Pancreas (tissue), 10 donors: ENCODE results near the gene SELENON. TPM values are rescaled to one million over a fixed set of nuclear protein-coding genes. Genes with fewer than 3 reads are reported as not detected.

Source experiments
- ATAC-seq, 4 donors: fragments of 200-7000 bp; cut with Tn5 transposase; one replicate each; pipeline versions ENCODE4 v1.8.0 to v1.9.1; 2020; ENCODE audit warnings: mild to moderate bottlenecking in 4 of 4, moderate library complexity in 4 of 4
- DNase-seq, 6 donors: peaks; one replicate each; pipeline ENCODE4 v3.0.0-alpha.2; 2020
- FAIRE-seq: peaks from 2 replicates; lab custom pipeline; 2012; peaks lifted over from hg19 to GRCh38; lab: Jason Lieb, UNC
- H3K27ac ChIP-seq, 4 donors: fragments of 200-600 bp; sonication (generic); 1 replicate in 3 of 4; 2 replicates in 1 of 4; pipeline versions ENCODE4 v1.5.0 to v1.8.0; 2020
- H3K27me3 ChIP-seq, 4 donors: fragments of 200-600 bp; one replicate each; pipeline ENCODE4 v1.8.0; 2021
- H3K36me3 ChIP-seq, 3 donors: fragments of 200-600 bp; sonication (generic) in 1 of 3; one replicate each; pipeline versions ENCODE4 v1.5.0 to v1.8.0; 2020 to 2021
- H3K4me1 ChIP-seq, 3 donors: fragments of 200-600 bp; one replicate each; pipeline ENCODE4 v1.8.0; 2021
- H3K4me3 ChIP-seq, 4 donors: fragments of 200-600 bp; sonication (generic) in 2 of 4; one replicate each; pipeline versions ENCODE4 v1.5.0 to v1.8.0; 2020 to 2021
- H3K9me3 ChIP-seq, 4 donors: fragments of 200-600 bp; one replicate each; pipeline ENCODE4 v1.8.0; 2021
- WGBS, 2 donors: extraction: QIAGEN DNeasy Blood & Tissue Kit; methylation state at CpG; one replicate each; pipeline ENCODE4 v1.1.7; 2013; 5-methylcytosine and 5-hydroxymethylcytosine counted together
- intact Hi-C, 3 donors: fragments of 100-400 bp; cut with DNase I; formaldehyde crosslinking; loops; one replicate each; pipeline versions ENCODE4 v1.11.1 to v1.14.2; 2022
- polyA plus RNA-seq, 2 donors: library from polyadenylated mRNA; stranded (reverse); fragments of 200-250 nt; gene quantifications; one replicate each; pipeline ENCODE4 v1.2.3, GENCODE V29; 2013
- total RNA-seq, 6 donors: library from RNA; stranded (reverse); fragmentation: NEBNext Ultra II Directional in 4 of 6; extraction: Animal tissue kit (Norgen Biotek cat#: 25700) in 4 of 6; gene quantifications; one replicate each; pipeline versions ENCODE4 v1.2.1 to v1.2.4, GENCODE V29; 2021 to 2023
- TF ChIP-seq, protein P1 (sequence below), 4 donors: fragments of 200-600 bp; sonication (generic) in 3 of 4; IDR thresholded peaks; one replicate each; pipeline versions ENCODE4 v1.5.0 to v1.8.0; 2021; ENCODE audit warnings: antibody characterized with exemption in 4 of 4
- donor health status: healthy with polysubstance abuse.
- donor health status: DM: no; HTN: no; CAD: no; lungs with moderate emphysema.
- donor health status: DM: no; HTN: no; CAD: no.
- donor health status: control.
- donor health status: control.
- donor health status: Bipolar disorder and iron deficiency.
- donor health status: DM: yes; HTN: yes; CAD: no.
- donor health status: DM: no; HTN: no; CAD: no.
- donor health status: DM: no; HTN: no; CAD: no.
- donor health status: DM: yes; HTN: yes; CAD: no.

The SELENON gene
- total and polyA plus RNA-seq, 8 donors, result 27.8 to 48.3 (median 37.9) TPM

DNA sequence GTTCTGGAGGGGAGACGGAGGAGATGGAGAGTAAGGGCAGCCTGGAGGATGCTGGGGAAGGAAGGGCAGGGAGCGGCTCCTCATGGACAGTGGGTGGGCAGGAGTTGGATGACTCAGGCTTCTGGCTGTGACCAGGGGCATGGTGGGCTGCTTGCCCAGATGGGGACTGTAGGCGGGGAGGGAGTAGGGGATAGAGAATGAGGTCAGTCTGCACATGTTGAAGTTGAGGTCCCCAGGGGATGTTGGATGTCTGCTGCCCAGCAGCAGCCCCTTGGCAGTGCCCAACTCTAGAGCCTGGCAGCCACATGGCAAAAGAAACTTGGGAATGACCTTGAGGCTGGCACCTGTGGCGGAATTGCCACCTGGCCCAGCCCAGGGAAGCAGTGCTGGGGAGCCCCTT lies 6.4 kb downstream of the SELENON start:
- H3K4me1 ChIP-seq, result peaks cover 5 to 39% (median 26%) of the 10 kb centered on the region in 3 donors
- peak; percentile 77 to 90 (median 86) for DNase-seq
- peaks cover 0 to 14% (median 0%) of the 10 kb centered on the region in 3 donors for H3K36me3 ChIP-seq
- intact Hi-C loops, result no loop called here
- peak overlapping the region; percentile 40 to 70 (median 48) for H3K27ac ChIP-seq
- no peaks in the 10 kb centered on the region for H3K9me3 ChIP-seq
- WGBS, 2 donors, result 59 to 63% methylated on average over 4 of the region's 4 CpGs
- peak; percentile 55 to 77 (median 72) for ATAC-seq
- TF ChIP-seq, protein P1, sequence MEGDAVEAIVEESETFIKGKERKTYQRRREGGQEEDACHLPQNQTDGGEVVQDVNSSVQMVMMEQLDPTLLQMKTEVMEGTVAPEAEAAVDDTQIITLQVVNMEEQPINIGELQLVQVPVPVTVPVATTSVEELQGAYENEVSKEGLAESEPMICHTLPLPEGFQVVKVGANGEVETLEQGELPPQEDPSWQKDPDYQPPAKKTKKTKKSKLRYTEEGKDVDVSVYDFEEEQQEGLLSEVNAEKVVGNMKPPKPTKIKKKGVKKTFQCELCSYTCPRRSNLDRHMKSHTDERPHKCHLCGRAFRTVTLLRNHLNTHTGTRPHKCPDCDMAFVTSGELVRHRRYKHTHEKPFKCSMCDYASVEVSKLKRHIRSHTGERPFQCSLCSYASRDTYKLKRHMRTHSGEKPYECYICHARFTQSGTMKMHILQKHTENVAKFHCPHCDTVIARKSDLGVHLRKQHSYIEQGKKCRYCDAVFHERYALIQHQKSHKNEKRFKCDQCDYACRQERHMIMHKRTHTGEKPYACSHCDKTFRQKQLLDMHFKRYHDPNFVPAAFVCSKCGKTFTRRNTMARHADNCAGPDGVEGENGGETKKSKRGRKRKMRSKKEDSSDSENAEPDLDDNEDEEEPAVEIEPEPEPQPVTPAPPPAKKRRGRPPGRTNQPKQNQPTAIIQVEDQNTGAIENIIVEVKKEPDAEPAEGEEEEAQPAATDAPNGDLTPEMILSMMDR (IDR thresholded peaks at IDR 0.05), result no peak
- no peak for FAIRE-seq
- H3K4me3 ChIP-seq, result no peak overlapping the region
- no peaks in the 10 kb centered on the region for H3K27me3 ChIP-seq

- Histone ChIP-seq H3K27ac (no peak overlapping the region), H3K27me3 (no peaks in the 10 kb centered on the region), H3K9me3 (no peaks in the 10 kb centered on the region), H3K36me3 (peaks cover 0 to 19% (median 0%) of the 10 kb centered on the region in 3 donors), H3K4me1 (peaks cover 5 to 28% (median 26%) of the 10 kb centered on the region in 3 donors), H3K4me3 (no peak overlapping the region)
- TF ChIP-seq, protein P1 (IDR thresholded peaks at IDR 0.05), result no peak
- ATAC-seq (no peak), FAIRE-seq (no peak), DNase-seq (peak in 2 of 6 donors; percentile 59 to 78)
- intact Hi-C loops, result no loop called here
- WGBS, 2 donors, result 92 to 95% methylated on average over 20 of the region's 20 CpGs
These were observed 7.7 kb downstream of the SELENON start for GRCh38 chr1:25807480-25808390.

DNA sequence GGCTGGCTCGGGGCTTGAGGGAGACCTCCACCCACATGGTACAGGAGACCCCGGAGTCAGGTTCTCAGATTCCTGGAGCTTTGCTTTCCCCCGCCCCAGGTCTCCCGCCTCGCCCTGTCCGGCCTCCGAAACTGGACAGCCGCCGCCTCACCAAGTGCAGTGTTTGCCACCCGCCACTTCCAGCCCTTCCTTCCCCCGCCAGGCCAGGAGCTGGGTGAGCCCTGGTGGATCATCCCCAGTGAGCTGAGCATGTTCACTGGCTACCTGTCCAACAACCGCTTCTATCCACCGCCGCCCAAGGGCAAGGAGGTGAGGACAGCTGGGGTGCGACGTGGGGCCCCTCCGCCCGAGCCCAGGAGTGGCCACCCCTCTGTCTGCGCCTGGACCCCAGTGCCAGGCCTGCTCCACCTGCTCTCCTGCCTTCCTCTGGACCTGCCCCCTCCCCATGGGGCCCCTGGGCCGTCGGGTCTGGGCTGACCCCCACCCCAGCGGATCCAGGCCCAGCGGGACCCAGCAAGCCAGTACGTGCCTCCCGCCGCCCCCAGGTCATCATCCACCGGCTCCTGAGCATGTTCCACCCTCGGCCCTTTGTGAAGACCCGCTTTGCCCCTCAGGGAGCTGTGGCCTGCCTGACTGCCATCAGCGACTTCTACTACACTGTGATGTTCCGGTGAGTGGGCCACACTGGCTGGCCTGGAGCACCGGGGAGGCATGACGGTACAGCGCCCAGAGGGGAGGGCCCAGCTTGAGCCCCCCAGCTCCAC lies 8.7 kb downstream of the SELENON start:
- ATAC-seq (no peak), FAIRE-seq (no peak), DNase-seq (peak in 2 of 6 donors; percentile 58 to 84)
- intact Hi-C loops, result no loop called here
- Histone ChIP-seq H3K4me1 (peaks cover 5 to 26% (median 23%) of the 10 kb centered on the region in 3 donors), H3K27me3 (no peaks in the 10 kb centered on the region), H3K27ac (no peak overlapping the region), H3K4me3 (no peak overlapping the region), H3K9me3 (no peaks in the 10 kb centered on the region), H3K36me3 (peaks cover 0 to 23% (median 0%) of the 10 kb centered on the region in 3 donors)
- WGBS, 2 donors, result 91 to 94% methylated on average over 34 of the region's 34 CpGs
- TF ChIP-seq, protein P1 (IDR thresholded peaks at IDR 0.05), result no peak

DNA sequence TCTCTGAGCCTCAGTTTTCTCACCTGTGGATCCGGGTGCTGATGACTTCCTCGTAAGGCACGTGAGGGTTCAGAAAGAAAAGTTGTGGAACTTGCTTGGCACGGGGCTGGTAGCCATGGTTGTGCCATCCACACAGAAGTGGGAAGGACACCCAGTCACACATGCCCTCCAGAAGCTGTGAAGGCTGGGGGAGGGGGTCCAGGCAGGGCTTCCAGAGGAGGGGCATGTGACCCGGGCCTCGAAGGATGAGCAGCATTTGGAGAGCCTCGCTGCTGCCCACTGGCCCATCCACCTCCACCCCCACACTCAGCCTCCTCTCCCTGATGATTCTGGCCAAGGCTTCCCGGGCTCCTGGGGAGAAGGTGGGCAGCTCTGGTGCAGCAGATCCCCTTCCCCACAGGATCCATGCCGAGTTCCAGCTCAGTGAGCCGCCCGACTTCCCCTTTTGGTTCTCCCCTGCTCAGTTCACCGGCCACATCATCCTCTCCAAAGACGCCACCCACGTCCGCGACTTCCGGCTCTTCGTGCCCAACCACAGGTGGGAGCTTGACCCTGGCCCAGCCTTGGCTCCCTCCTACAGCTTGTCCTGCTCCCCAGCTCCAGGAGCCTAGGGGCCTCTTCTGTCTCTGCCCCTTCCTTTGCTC lies 9.4 kb downstream of the SELENON start:
- Histone ChIP-seq H3K9me3 (no peaks in the 10 kb centered on the region), H3K36me3 (peaks cover 0 to 30% (median 0%) of the 10 kb centered on the region in 3 donors), H3K27me3 (no peaks in the 10 kb centered on the region), H3K27ac (no peak overlapping the region), H3K4me1 (peaks cover 5 to 26% (median 23%) of the 10 kb centered on the region in 3 donors), H3K4me3 (no peak overlapping the region)
- DNase-seq (peak in 2 of 6 donors; percentile 56 to 63), FAIRE-seq (no peak), ATAC-seq (no peak)
- intact Hi-C loops, result no loop called here
- WGBS, 2 donors, result 82 to 86% methylated on average over 18 of the region's 18 CpGs
- TF ChIP-seq, protein P1 (IDR thresholded peaks at IDR 0.05), result no peak
